Measurements from ENCODE around the gene CRLF1. TPM values are rescaled to one million over a fixed set of nuclear protein-coding genes. Genes with fewer than 3 reads are reported as not detected.
"Not testable (repeated sequence)": the region's sequence is repeated elsewhere in the genome, so short reads cannot be mapped to it uniquely, and the experiment has no call there.

CRLF1 gene
- total RNA-seq, 1 experiment from 2014 or later = 0.61 TPM

DNA sequence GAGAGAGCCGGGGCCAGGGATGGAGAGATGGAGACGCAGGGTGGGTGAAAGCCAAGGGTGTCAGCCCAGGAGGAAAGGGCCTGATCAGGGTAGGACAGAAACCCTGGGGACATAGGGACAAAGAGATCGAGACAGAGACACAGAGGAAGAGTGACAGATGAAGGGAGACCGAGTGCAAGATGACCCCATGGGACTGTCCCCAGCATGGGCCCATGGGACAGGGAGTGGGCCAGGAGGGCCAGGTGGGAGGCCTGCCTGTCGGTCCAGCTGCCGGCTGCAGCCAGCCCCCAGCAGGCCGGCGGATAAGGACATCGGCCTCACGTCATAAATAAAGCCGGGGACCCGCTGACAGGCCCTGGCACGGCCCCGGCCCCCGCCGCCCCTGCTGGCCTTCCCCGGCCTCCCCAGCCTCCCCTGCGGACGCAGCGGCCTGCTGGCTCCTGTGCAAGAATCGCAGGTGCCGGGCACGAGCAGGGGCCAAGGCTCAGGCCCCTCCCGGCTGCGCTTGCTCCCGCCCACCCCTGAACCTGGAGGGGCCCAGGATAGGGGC, 11.7 kb downstream of the CRLF1 start:
- H3K27ac Mint-ChIP-seq (ENCODE audit: unreplicated experiment) = peak overlapping the region; percentile 46
- peaks cover 7% of the 10 kb centered on the region for H3K4me1 Mint-ChIP-seq (ENCODE audit: low read depth, unreplicated experiment)
- peak overlapping the region; percentile 58 for H3K4me3 Mint-ChIP-seq (ENCODE audit: unreplicated experiment)
- H3K4me1 ChIP-seq = peaks cover 4% of the 10 kb centered on the region; the same call in 1 of the 2 replicates
- no peaks in the 10 kb centered on the region for H3K27me3 Mint-ChIP-seq (ENCODE audit: insufficient read depth, unreplicated experiment)
- peaks cover 10% of the 10 kb centered on the region for H3K36me3 Mint-ChIP-seq (ENCODE audit: insufficient read depth, unreplicated experiment)
- H3K9me3 Mint-ChIP-seq (ENCODE audit: unreplicated experiment) = no peaks in the 10 kb centered on the region
- ChIA-PET POLR2A (no interaction called here), CTCF (interaction anchor here (1.0 kb wide), 2 partner anchors 106 to 120 kb away, joined by 4 to 6 read pairs; no protein-coding TSS in a partner anchor)
- H3K27me3 ChIP-seq (replicated peaks; ENCODE audit: control insufficient read depth, insufficient read depth, low read length) = no peaks in the 10 kb centered on the region
- no peaks in the 10 kb centered on the region for H3K9me3 ChIP-seq
- H3K36me3 ChIP-seq (ENCODE audit: control insufficient read depth, insufficient read depth, low read length) = no peaks in the 10 kb centered on the region
- H3K4me3 ChIP-seq (ENCODE audit: low read depth, low read length) = peak overlapping the region; percentile 38
- no TSS peak for BruUV-seq (replicated peaks)
- TF ChIP-seq, protein P1, sequence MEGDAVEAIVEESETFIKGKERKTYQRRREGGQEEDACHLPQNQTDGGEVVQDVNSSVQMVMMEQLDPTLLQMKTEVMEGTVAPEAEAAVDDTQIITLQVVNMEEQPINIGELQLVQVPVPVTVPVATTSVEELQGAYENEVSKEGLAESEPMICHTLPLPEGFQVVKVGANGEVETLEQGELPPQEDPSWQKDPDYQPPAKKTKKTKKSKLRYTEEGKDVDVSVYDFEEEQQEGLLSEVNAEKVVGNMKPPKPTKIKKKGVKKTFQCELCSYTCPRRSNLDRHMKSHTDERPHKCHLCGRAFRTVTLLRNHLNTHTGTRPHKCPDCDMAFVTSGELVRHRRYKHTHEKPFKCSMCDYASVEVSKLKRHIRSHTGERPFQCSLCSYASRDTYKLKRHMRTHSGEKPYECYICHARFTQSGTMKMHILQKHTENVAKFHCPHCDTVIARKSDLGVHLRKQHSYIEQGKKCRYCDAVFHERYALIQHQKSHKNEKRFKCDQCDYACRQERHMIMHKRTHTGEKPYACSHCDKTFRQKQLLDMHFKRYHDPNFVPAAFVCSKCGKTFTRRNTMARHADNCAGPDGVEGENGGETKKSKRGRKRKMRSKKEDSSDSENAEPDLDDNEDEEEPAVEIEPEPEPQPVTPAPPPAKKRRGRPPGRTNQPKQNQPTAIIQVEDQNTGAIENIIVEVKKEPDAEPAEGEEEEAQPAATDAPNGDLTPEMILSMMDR (IDR thresholded peaks at IDR 0.05; ENCODE audit: insufficient read depth in 1 of 2, low read depth in 1 of 2, low read length in 1 of 2, severe bottlenecking in 1 of 2, unreplicated experiment in 1 of 2) = no peak
- intact Hi-C loops (cut with micrococcal nuclease; ENCODE audit: unreplicated experiment) = loop anchor here (1.0 kb wide), 1 partner anchor 77 kb away; no protein-coding TSS in a partner anchor
- no peak for DNase-seq

DNA sequence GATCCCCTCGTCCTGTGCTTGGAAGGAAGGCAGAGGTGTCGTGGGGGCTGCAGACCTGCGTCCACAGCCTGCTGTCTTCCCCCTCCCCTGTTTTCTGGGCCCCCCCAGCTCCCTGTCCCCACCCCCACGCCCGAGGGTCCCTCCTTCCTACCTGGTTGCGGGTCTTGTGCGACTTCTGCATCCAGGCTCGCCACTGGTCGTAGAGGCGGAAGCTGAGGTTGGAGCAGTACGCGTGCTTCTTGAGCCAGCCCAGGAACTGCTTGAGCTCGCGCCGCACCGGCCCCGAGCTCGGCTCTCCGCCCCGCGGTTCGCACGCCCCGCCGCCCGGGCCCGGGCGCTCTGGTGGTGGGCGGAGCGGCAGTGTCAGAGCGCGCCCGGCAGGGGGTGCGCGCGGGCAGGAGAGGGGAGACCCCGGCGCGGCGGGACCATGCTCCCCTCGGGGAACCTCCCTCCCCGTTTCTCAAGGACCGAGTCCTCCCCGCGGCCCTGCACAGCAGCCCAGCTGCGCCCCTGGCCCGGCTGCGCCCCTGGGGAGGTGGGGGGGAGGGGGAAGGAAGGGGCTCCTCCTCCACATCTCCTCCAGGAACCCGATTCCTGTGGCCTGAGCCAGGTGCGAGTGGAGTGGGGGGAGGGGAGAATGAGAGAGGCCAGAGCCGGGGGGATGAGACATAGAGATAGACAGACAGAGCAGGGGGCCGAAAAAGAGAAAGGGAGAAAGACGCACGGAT, 12.3 kb downstream of the CRLF1 start:
- DNase-seq = peak; percentile 58 to 84
- Histone ChIP-seq H3K4me3 (ENCODE audit: low read depth, low read length) (peak overlapping the region; percentile 42), H3K4me1 (peaks cover 4% of the 10 kb centered on the region; the same call in 1 of the 2 replicates), H3K36me3 (ENCODE audit: control insufficient read depth, insufficient read depth, low read length) (no peaks in the 10 kb centered on the region), H3K9me3 (no peaks in the 10 kb centered on the region), H3K27me3 (replicated peaks; ENCODE audit: control insufficient read depth, insufficient read depth, low read length) (no peaks in the 10 kb centered on the region)
- CTCF ChIA-PET = interaction anchor here (0.5 to 1.2 kb wide), 11 partner anchors 23 to 253 kb away, joined by 3 to 17 read pairs (median 4); partner anchors contain the start of gene KXD1
- Mint-ChIP-seq H3K4me3 (ENCODE audit: unreplicated experiment) (peak overlapping the region; percentile 58), H3K4me1 (ENCODE audit: low read depth, unreplicated experiment) (peaks cover 7% of the 10 kb centered on the region), H3K9me3 (ENCODE audit: unreplicated experiment) (no peaks in the 10 kb centered on the region), H3K36me3 (ENCODE audit: insufficient read depth, unreplicated experiment) (peaks cover 10% of the 10 kb centered on the region), H3K27ac (ENCODE audit: unreplicated experiment) (peak overlapping the region; percentile 46), H3K27me3 (ENCODE audit: insufficient read depth, unreplicated experiment) (no peaks in the 10 kb centered on the region)
- POLR2A ChIA-PET = interaction anchor here (0.7 kb wide), 1 partner anchor 43 kb away, joined by 10 read pairs; no protein-coding TSS in a partner anchor
- TF ChIP-seq, protein P1 (IDR thresholded peaks at IDR 0.05; ENCODE audit: insufficient read depth in 1 of 2, low read depth in 1 of 2, low read length in 1 of 2, severe bottlenecking in 1 of 2, unreplicated experiment in 1 of 2) = peak; percentile 53 to 90
- intact Hi-C loops (cut with micrococcal nuclease; ENCODE audit: unreplicated experiment) = loop anchor here (1.0 kb wide), 1 partner anchor 78 kb away; no protein-coding TSS in a partner anchor
- BruUV-seq (replicated peaks) = no TSS peak

DNA sequence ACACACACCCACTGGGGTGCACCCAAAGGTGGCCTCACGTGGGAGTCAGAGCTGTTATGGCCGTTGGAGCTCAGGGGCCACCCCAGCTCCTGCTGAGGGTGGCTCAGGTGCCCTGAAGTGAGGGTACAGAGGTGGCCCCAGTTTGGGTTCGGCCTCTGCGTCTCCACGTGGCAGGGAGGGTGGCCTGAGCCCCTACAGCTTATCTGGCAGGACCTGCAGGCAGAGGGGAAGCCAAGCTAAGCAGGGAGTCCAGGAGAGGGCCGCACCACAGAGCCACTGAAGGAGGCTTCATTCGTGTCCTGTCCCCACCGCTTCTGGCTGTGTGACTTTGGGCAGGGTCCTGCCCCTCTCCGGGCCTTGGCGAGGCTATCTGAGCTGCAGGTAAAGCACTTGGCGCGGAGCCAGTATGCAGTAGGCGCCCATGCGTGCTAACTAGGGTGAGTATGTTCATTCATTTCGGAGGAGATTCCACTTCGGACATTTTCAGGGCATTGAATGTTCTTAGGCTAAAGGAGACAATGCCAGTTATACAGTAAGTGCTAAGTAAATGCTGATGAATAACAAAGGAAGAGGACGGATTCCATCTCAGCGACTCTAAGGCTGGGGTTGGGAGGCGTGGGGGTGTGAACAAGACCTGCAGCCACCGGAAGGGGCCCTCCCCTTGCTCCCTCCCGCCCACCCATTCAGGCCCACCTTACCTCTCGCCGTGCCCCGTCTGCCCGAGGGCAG, 13.1 kb downstream of the CRLF1 start:
- Histone ChIP-seq H3K4me1 (peaks cover 4% of the 10 kb centered on the region; the same call in 1 of the 2 replicates), H3K9me3 (no peaks in the 10 kb centered on the region), H3K36me3 (ENCODE audit: control insufficient read depth, insufficient read depth, low read length) (no peaks in the 10 kb centered on the region), H3K27me3 (replicated peaks; ENCODE audit: control insufficient read depth, insufficient read depth, low read length) (no peaks in the 10 kb centered on the region), H3K4me3 (ENCODE audit: low read depth, low read length) (peak overlapping the region; percentile 42)
- no TSS peak for BruUV-seq (replicated peaks)
- peaks cover 10% of the 10 kb centered on the region for H3K36me3 Mint-ChIP-seq (ENCODE audit: insufficient read depth, unreplicated experiment)
- no peaks in the 10 kb centered on the region for H3K27me3 Mint-ChIP-seq (ENCODE audit: insufficient read depth, unreplicated experiment)
- peaks cover 7% of the 10 kb centered on the region for H3K4me1 Mint-ChIP-seq (ENCODE audit: low read depth, unreplicated experiment)
- ChIA-PET POLR2A (interaction anchor here (0.7 kb wide), 1 partner anchor 44 kb away, joined by 10 read pairs; no protein-coding TSS in a partner anchor), CTCF (interaction anchor here (0.5 to 1.2 kb wide), 11 partner anchors 23 to 253 kb away, joined by 3 to 17 read pairs (median 4); partner anchors contain the start of gene KXD1)
- no peak for DNase-seq
- H3K9me3 Mint-ChIP-seq (ENCODE audit: unreplicated experiment) = no peaks in the 10 kb centered on the region
- H3K27ac Mint-ChIP-seq (ENCODE audit: unreplicated experiment) = no peak overlapping the region
- intact Hi-C loops (cut with micrococcal nuclease; ENCODE audit: unreplicated experiment) = loop anchor here (1.0 kb wide), 2 partner anchors 13 to 79 kb away; partner anchors contain the start of gene CRLF1
- TF ChIP-seq, protein P1 (IDR thresholded peaks at IDR 0.05; ENCODE audit: insufficient read depth in 1 of 2, low read depth in 1 of 2, low read length in 1 of 2, severe bottlenecking in 1 of 2, unreplicated experiment in 1 of 2) = no peak
- peak overlapping the region; percentile 58 for H3K4me3 Mint-ChIP-seq (ENCODE audit: unreplicated experiment)

DNA sequence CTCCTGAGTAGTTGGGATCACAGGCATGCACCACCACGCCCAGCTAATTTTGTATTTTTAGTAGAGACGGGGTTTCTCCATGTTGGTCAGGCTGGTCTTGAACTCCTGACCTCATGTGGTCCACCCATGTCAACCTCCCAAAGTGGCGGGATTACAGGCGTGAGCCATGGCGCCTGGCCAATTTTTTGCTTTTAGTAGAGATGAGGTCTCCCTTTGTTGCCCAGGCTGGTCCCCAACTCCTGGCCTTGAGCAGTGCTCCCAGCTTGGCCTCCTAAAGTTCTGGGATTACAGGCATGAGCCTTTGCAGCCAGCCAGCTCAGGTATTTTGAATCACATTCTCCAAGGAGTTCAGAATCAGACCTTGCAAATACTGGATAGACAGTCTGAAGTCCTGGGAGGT, 13.9 kb downstream of the CRLF1 start:
- CTCF ChIA-PET = interaction anchor here (0.7 kb wide), 1 partner anchor 79 kb away, joined by 3 read pairs; no protein-coding TSS in a partner anchor
- H3K36me3 Mint-ChIP-seq (ENCODE audit: insufficient read depth, unreplicated experiment) = peaks cover 16% of the 10 kb centered on the region
- H3K27me3 Mint-ChIP-seq (ENCODE audit: insufficient read depth, unreplicated experiment); H3K4me3 Mint-ChIP-seq (ENCODE audit: unreplicated experiment); H3K27ac Mint-ChIP-seq (ENCODE audit: unreplicated experiment); H3K27me3 ChIP-seq (replicated peaks; ENCODE audit: control insufficient read depth, insufficient read depth, low read length); DNase-seq; POLR2A ChIA-PET; H3K4me1 ChIP-seq; H3K9me3 Mint-ChIP-seq (ENCODE audit: unreplicated experiment); BruUV-seq (replicated peaks); H3K36me3 ChIP-seq (ENCODE audit: control insufficient read depth, insufficient read depth, low read length); H3K9me3 ChIP-seq; H3K4me3 ChIP-seq (ENCODE audit: low read depth, low read length): not testable (repeated sequence)
- H3K4me1 Mint-ChIP-seq (ENCODE audit: low read depth, unreplicated experiment) = peaks cover 12% of the 10 kb centered on the region
- intact Hi-C loops (cut with micrococcal nuclease; ENCODE audit: unreplicated experiment) = loop anchor here (1.0 kb wide), 1 partner anchor 14 kb away; the partner anchor contains the start of gene CRLF1
